ENCODE data around the gene TAF4B. TPM values are rescaled to one million over a fixed set of nuclear protein-coding genes. Genes with fewer than 3 reads are reported as not detected.
A peak's percentile ranks its signal among the peaks of the same experiment; 100 is the strongest.
"Not testable (repeated sequence)": the region's sequence is repeated elsewhere in the genome, so short reads cannot be mapped to it uniquely, and the experiment has no call there.

Gene TAF4B
- total and polyA plus RNA-seq, 3 donors from 2014 or later: 11.6 to 57.5 (median 55.9) TPM

GRCh38 chr18:26230497-26230896 lies 4.3 kb downstream of the TAF4B start:
- no peaks in the 10 kb centered on the region for H3K27me3 ChIP-seq

GRCh38 chr18:26233208-26233607 lies 7.0 kb downstream of the TAF4B start:
- H3K4me3 ChIP-seq: no peak overlapping the region
- no peak for TF ChIP-seq CTCF (IDR thresholded peaks at IDR 0.05)
- no peak for TF ChIP-seq POLR2A (IDR thresholded peaks at IDR 0.05)
- no peaks in the 10 kb centered on the region for H3K4me1 ChIP-seq
- no peaks in the 10 kb centered on the region for H3K36me3 ChIP-seq (ENCODE audit: low read depth, missing control alignments)
- H3K27ac ChIP-seq: no peak overlapping the region
- no peaks in the 10 kb centered on the region for H3K9me3 ChIP-seq
- intact Hi-C loops (cut with DNase I; ENCODE audit: low total_unique reads): no loop called here
- 81 to 82% methylated on average over 5 of the region's 5 CpGs for WGBS, 2 donors
- DNase-seq: no peak
- no peaks in the 10 kb centered on the region for H3K27me3 ChIP-seq

More at GRCh38 chr18:26230497-26230896, 4.3 kb downstream of the TAF4B start:
- Histone ChIP-seq H3K4me3 (no peak overlapping the region), H3K4me1 (peaks cover 1% of the 10 kb centered on the region), H3K36me3 (ENCODE audit: low read depth, missing control alignments) (no peaks in the 10 kb centered on the region), H3K27ac (no peak overlapping the region), H3K9me3 (no peaks in the 10 kb centered on the region)
- 60 to 72% methylated on average over 8 of the region's 8 CpGs for WGBS, 2 donors
- no peak for DNase-seq
- TF ChIP-seq CTCF (IDR thresholded peaks at IDR 0.05) (no peak), POLR2A (IDR thresholded peaks at IDR 0.05) (no peak)
- intact Hi-C loops (cut with DNase I; ENCODE audit: low total_unique reads): no loop called here

GRCh38 chr18:26237363-26237762 lies 11.1 kb downstream of the TAF4B start:
- 88 to 93% methylated on average over 2 of the region's 2 CpGs for WGBS, 2 donors
- H3K4me1 ChIP-seq; intact Hi-C loops (cut with DNase I; ENCODE audit: low total_unique reads): not testable (repeated sequence)

GRCh38 chr18:26238718-26239117 lies 12.5 kb downstream of the TAF4B start:
- H3K9me3 ChIP-seq; intact Hi-C loops (cut with DNase I; ENCODE audit: low total_unique reads); H3K36me3 ChIP-seq (ENCODE audit: low read depth, missing control alignments); H3K27ac ChIP-seq; H3K4me1 ChIP-seq; DNase-seq; H3K27me3 ChIP-seq; H3K4me3 ChIP-seq: not testable (repeated sequence)
- 92 to 96% methylated on average over 4 of the region's 4 CpGs for WGBS, 2 donors

More at GRCh38 chr18:26237363-26237762, 11.1 kb downstream of the TAF4B start:
- H3K27ac ChIP-seq; H3K36me3 ChIP-seq (ENCODE audit: low read depth, missing control alignments); H3K9me3 ChIP-seq; H3K27me3 ChIP-seq; H3K4me3 ChIP-seq; DNase-seq: not testable (repeated sequence)

GRCh38 chr18:26242392-26242791 lies 16.1 kb downstream of the TAF4B start:
- intact Hi-C loops (cut with DNase I; ENCODE audit: low total_unique reads); DNase-seq; H3K36me3 ChIP-seq (ENCODE audit: low read depth, missing control alignments); H3K4me1 ChIP-seq; H3K27ac ChIP-seq; H3K27me3 ChIP-seq; H3K9me3 ChIP-seq; H3K4me3 ChIP-seq: not testable (repeated sequence)
- 94 to 96% methylated on average over 3 to 4 of the region's 4 CpGs for WGBS, 2 donors

- H3K27me3 ChIP-seq; H3K9me3 ChIP-seq; H3K4me3 ChIP-seq; H3K4me1 ChIP-seq; DNase-seq; H3K27ac ChIP-seq; intact Hi-C loops (cut with DNase I; ENCODE audit: low total_unique reads); H3K36me3 ChIP-seq (ENCODE audit: low read depth, missing control alignments): not testable (repeated sequence)
- 92% methylated on average over 5 of the region's 5 CpGs for WGBS, 2 donors
Measured at GRCh38 chr18:26245434-26245833, 19.2 kb downstream of the TAF4B start.

- no peak overlapping the region for H3K27ac ChIP-seq
Measured at GRCh38 chr18:26252411-26252810, 26.2 kb downstream of the TAF4B start.

GRCh38 chr18:26254808-26255207 lies 28.6 kb downstream of the TAF4B start:
- H3K4me1 ChIP-seq; H3K9me3 ChIP-seq; intact Hi-C loops (cut with DNase I; ENCODE audit: low total_unique reads); H3K27me3 ChIP-seq; H3K36me3 ChIP-seq (ENCODE audit: low read depth, missing control alignments); H3K4me3 ChIP-seq; DNase-seq: not testable (repeated sequence)
- H3K27ac ChIP-seq: peak overlapping the region; percentile 38 to 55

More at GRCh38 chr18:26252411-26252810, 26.2 kb downstream of the TAF4B start:
- Histone ChIP-seq H3K36me3 (ENCODE audit: low read depth, missing control alignments) (no peaks in the 10 kb centered on the region), H3K9me3 (no peaks in the 10 kb centered on the region), H3K4me1 (peaks cover 9% of the 10 kb centered on the region), H3K27me3 (no peaks in the 10 kb centered on the region), H3K4me3 (no peak overlapping the region)
- intact Hi-C loops (cut with DNase I; ENCODE audit: low total_unique reads): no loop called here
- TF ChIP-seq CTCF (IDR thresholded peaks at IDR 0.05) (no peak), POLR2A (IDR thresholded peaks at IDR 0.05) (no peak)
- DNase-seq: no peak
- 65 to 87% methylated on average over 3 of the region's 3 CpGs for WGBS, 2 donors

Data from testis (tissue), 3 donors.